MCF 10A (cell line): Measurements from ENCODE around the gene ARHGEF37. TPM values are rescaled to one million over a fixed set of nuclear protein-coding genes. Genes with fewer than 3 reads are reported as not detected.

Experiments
- BruUV-seq: library from RNA; stranded (reverse); fragments of 400-500 nt; replicated peaks from 2 replicates; lab custom pipeline; 2021; lab: Mats Ljungman, UMichigan
- CTCF ChIA-PET: fragments of 300-600 bp; sonication (Branson Sonifier 250); formaldehyde crosslinking; extraction: SDS; loops from one replicate; lab custom pipeline; 2021; ENCODE audit warnings: antibody characterized with exemption, inconsistent platforms; lab: Yijun Ruan, JAX
- POLR2A ChIA-PET: fragments of 300-600, 350-650 bp; sonication (Branson Sonifier 250); formaldehyde crosslinking; extraction: SDS; loops from one replicate; lab custom pipeline; 2020; ENCODE audit warnings: antibody characterized with exemption, inconsistent platforms; lab: Yijun Ruan, JAX
- DNase-seq: peaks from one replicate; pipeline ENCODE4 v3.0.0-alpha.2; 2018; ENCODE audit not compliant: unreplicated experiment
- H3K27ac Mint-ChIP-seq: one replicate; pipeline ENCODE4 v1.8.0; 2022; ENCODE audit warnings: mild to moderate bottlenecking, low read depth, mixed read lengths; ENCODE audit not compliant: unreplicated experiment
- H3K27me3 Mint-ChIP-seq: one replicate; pipeline ENCODE4 v1.8.0; 2022; ENCODE audit warnings: mixed read lengths; ENCODE audit not compliant: insufficient read depth, unreplicated experiment
- H3K36me3 Mint-ChIP-seq: one replicate; pipeline ENCODE4 v1.8.0; 2022; ENCODE audit warnings: mild to moderate bottlenecking, moderate library complexity, mixed read lengths; ENCODE audit not compliant: insufficient read depth, unreplicated experiment
- H3K4me1 Mint-ChIP-seq: one replicate; pipeline ENCODE4 v1.8.0; 2022; ENCODE audit warnings: mixed read lengths; ENCODE audit not compliant: insufficient read depth, unreplicated experiment
- H3K4me3 Mint-ChIP-seq: one replicate; pipeline ENCODE4 v1.8.0; 2022; ENCODE audit warnings: mild to moderate bottlenecking, moderate library complexity, mixed read lengths; ENCODE audit not compliant: unreplicated experiment
- H3K9me3 Mint-ChIP-seq: one replicate; pipeline ENCODE4 v1.8.0; 2022; ENCODE audit warnings: mixed read lengths; ENCODE audit not compliant: unreplicated experiment
- intact Hi-C: fragments of 100-400 bp; cut with micrococcal nuclease; formaldehyde crosslinking; loops from 2 replicates; pipeline ENCODE4 v1.14.1; 2022
- total RNA-seq: library from RNA; stranded (reverse); gene quantifications from 2 replicates; pipeline ENCODE4 v1.2.3, GENCODE V29; 2022
- TF ChIP-seq, protein P1 (sequence below): fragments of 200-600 bp; IDR thresholded peaks from one replicate; pipeline ENCODE4 v1.8.0; 2022; ENCODE audit warnings: antibody characterized with exemption, mild to moderate bottlenecking; ENCODE audit not compliant: unreplicated experiment

The ARHGEF37 gene
- total RNA-seq, 1 experiment from 2014 or later: 3.9 TPM

DNA sequence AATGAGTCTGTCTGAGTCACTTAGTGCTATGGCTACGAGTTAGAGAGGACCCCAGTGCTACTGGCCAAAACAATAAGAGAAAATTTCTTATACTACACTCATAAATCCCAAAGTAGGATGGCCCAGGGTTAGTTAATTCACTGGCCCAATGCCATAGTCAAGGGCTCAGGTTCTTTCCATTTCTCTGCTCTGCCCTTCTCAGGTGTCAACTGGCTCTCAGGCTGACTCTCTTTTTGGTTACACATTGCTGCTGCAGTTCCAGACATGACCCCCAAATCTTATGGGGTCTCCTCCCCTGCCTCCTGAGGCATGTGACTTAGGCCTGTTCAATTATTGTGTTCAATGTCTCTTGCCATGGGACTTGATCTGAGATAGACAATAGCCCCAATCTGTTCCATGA is 70.4 kb downstream of the ARHGEF37 start:
- BruUV-seq: no TSS peak
- ChIA-PET POLR2A (interaction anchor here (1.3 kb wide), 1 partner anchor 8 kb away, joined by 6 read pairs; no protein-coding TSS in a partner anchor), CTCF (interaction anchor here (1.0 to 2.1 kb wide), 6 partner anchors 13 to 201 kb away, joined by 3 to 7 read pairs (median 6); no protein-coding TSS in a partner anchor)
- no peak for DNase-seq
- H3K9me3 Mint-ChIP-seq: peaks cover under 1% of the 10 kb centered on the region
- H3K4me1 Mint-ChIP-seq: no peaks in the 10 kb centered on the region
- H3K27ac Mint-ChIP-seq: no peak overlapping the region
- no peak overlapping the region for H3K4me3 Mint-ChIP-seq
- TF ChIP-seq, protein P1, sequence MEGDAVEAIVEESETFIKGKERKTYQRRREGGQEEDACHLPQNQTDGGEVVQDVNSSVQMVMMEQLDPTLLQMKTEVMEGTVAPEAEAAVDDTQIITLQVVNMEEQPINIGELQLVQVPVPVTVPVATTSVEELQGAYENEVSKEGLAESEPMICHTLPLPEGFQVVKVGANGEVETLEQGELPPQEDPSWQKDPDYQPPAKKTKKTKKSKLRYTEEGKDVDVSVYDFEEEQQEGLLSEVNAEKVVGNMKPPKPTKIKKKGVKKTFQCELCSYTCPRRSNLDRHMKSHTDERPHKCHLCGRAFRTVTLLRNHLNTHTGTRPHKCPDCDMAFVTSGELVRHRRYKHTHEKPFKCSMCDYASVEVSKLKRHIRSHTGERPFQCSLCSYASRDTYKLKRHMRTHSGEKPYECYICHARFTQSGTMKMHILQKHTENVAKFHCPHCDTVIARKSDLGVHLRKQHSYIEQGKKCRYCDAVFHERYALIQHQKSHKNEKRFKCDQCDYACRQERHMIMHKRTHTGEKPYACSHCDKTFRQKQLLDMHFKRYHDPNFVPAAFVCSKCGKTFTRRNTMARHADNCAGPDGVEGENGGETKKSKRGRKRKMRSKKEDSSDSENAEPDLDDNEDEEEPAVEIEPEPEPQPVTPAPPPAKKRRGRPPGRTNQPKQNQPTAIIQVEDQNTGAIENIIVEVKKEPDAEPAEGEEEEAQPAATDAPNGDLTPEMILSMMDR: no peak
- H3K36me3 Mint-ChIP-seq: no peaks in the 10 kb centered on the region
- no peaks in the 10 kb centered on the region for H3K27me3 Mint-ChIP-seq
- intact Hi-C loops: no loop called here

GRCh38 chr5:149652697-149653096 is 71.4 kb downstream of the ARHGEF37 start:
- no TSS peak for BruUV-seq
- ChIA-PET POLR2A (interaction anchor here (1.3 kb wide), 1 partner anchor 9 kb away, joined by 6 read pairs; no protein-coding TSS in a partner anchor), CTCF (interaction anchor here (0.9 to 2.1 kb wide), 6 partner anchors 14 to 200 kb away, joined by 3 to 7 read pairs (median 6); no protein-coding TSS in a partner anchor)
- H3K27me3 Mint-ChIP-seq: peaks cover 8% of the 10 kb centered on the region
- intact Hi-C loops: no loop called here
- no peak overlapping the region for H3K27ac Mint-ChIP-seq
- TF ChIP-seq, protein P1: no peak
- H3K36me3 Mint-ChIP-seq: no peaks in the 10 kb centered on the region
- no peak for DNase-seq
- no peaks in the 10 kb centered on the region for H3K4me1 Mint-ChIP-seq
- H3K4me3 Mint-ChIP-seq: no peak overlapping the region
- H3K9me3 Mint-ChIP-seq: peaks cover 10% of the 10 kb centered on the region

DNA sequence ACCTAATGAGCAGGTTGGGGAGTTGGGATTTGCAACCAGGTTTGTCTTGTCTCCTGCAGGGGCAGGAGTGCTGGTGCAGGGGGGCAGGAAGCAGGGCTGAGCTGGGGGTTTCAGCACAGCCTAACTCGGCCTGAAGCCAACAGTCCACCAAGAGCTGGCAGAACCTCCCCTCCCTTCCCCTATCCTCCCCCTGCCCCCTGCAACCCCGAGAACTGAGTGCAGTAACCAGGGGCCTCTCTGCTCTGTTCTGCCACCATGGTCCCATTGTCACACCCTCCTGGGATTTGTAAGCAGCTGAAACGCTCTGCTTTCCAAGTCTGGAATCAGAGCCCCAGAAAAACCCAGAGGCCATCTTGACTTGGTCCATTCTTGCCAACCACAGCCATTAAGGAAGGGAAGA is 72.9 kb downstream of the ARHGEF37 start:
- no peaks in the 10 kb centered on the region for H3K36me3 Mint-ChIP-seq
- BruUV-seq: no TSS peak
- POLR2A ChIA-PET: interaction anchor here (0.9 kb wide), 1 partner anchor 13 kb away, joined by 3 read pairs; no protein-coding TSS in a partner anchor

DNA sequence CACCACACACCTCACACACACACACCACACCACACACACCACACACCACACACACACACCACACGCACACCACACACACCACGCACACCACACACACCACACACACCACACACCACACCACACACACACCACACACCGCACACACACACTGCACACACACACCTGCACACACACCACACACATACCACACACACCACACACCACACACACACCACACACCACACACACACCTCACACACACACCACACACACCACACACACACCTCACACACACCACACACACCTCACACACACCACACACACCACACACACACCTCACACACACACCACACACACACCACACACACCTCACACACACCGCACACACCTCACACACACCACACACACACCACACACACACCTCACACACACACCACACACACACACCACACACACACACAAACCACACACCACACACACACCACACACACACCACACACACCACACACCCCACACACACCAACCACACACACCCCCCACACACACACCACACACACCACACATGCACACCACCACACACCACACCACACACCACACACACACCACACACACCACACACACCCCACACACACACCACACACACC is 73.7 kb downstream of the ARHGEF37 start:
- peaks cover 12% of the 10 kb centered on the region for H3K9me3 Mint-ChIP-seq
- BruUV-seq: no TSS peak
- H3K36me3 Mint-ChIP-seq: no peaks in the 10 kb centered on the region
- H3K27me3 Mint-ChIP-seq: peaks cover 21% of the 10 kb centered on the region
- no peak for DNase-seq
- TF ChIP-seq, protein P1: no peak
- no peaks in the 10 kb centered on the region for H3K4me1 Mint-ChIP-seq
- H3K4me3 Mint-ChIP-seq: no peak overlapping the region
- CTCF ChIA-PET: interaction anchor here (0.9 to 2.3 kb wide), 6 partner anchors 11 to 198 kb away, joined by 4 to 22 read pairs (median 10); no protein-coding TSS in a partner anchor
- intact Hi-C loops: no loop called here
- H3K27ac Mint-ChIP-seq: no peak overlapping the region
- POLR2A ChIA-PET: interaction anchor here (0.9 kb wide), 1 partner anchor 14 kb away, joined by 3 read pairs; no protein-coding TSS in a partner anchor

More for the DNA sequence above, 72.9 kb downstream of the ARHGEF37 start:
- DNase-seq: no peak
- peaks cover 21% of the 10 kb centered on the region for H3K27me3 Mint-ChIP-seq
- H3K4me3 Mint-ChIP-seq: no peak overlapping the region
- intact Hi-C loops: no loop called here
- peaks cover 12% of the 10 kb centered on the region for H3K9me3 Mint-ChIP-seq
- CTCF ChIA-PET: interaction anchor here (0.5 to 1.5 kb wide), 9 partner anchors 31 to 198 kb away, joined by 3 to 7 read pairs (median 3); no protein-coding TSS in a partner anchor
- no peak overlapping the region for H3K27ac Mint-ChIP-seq
- no peaks in the 10 kb centered on the region for H3K4me1 Mint-ChIP-seq
- TF ChIP-seq, protein P1: no peak
